ENCODE data around the gene TCOF1.

Gene TCOF1

GRCh38 chr5:150428106-150428876, 70.8 kb downstream of the TCOF1 start:
- no peak for DNase-seq (ENCODE audit: low read depth)

DNA sequence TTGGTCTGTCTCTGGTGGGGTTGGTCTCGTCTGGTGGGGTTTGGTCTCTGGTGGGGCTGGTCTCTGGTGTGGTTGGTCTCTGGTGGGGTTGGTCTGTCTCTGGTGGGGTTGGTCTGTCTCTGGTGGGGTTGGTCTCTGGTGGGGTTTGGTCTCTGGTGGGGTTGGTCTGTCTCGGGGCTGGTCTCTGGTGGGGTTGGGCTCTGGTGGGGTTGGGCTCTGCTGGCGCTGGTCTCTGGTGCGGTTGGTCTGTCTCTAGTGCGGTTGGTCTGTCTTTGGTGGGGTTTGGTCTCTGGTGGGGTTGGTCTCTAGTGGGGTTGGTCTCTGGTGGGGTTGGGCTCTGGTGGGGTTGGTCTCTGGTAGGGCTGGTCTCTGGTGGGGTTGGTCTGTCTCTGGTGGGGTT, 71.5 kb downstream of the TCOF1 start:
- DNase-seq (ENCODE audit: low read depth), result no peak

- DNase-seq (ENCODE audit: low read depth), result no peak
These were observed 71.9 kb downstream of the TCOF1 start for GRCh38 chr5:150429410-150429873.

GRCh38 chr5:150431048-150431447, 73.6 kb downstream of the TCOF1 start:
- no peak for DNase-seq (ENCODE audit: low read depth)

- no peak for DNase-seq (ENCODE audit: low read depth)
These were observed 74.1 kb downstream of the TCOF1 start for GRCh38 chr5:150431574-150431973.

DNA sequence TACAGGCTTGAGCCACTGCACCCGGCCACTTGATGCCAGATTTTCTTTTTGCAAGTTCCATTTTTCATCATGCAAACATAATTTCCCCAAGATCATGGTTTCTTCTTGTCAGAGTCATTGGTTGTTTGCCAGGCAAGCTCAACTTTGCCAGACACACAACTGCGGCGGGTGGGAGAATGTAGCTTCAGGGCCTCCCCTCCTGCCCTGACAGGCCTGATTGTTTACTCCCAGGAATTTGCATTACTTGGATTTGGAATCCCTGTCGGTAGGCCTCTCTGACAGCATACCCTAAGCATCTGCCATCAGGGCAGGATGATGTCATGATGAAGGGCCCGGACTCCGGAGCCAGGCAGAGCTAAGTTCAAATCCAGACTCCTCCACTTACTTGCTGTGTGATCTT, 77.0 kb downstream of the TCOF1 start:
- DNase-seq (ENCODE audit: low read depth), result no peak

DNA sequence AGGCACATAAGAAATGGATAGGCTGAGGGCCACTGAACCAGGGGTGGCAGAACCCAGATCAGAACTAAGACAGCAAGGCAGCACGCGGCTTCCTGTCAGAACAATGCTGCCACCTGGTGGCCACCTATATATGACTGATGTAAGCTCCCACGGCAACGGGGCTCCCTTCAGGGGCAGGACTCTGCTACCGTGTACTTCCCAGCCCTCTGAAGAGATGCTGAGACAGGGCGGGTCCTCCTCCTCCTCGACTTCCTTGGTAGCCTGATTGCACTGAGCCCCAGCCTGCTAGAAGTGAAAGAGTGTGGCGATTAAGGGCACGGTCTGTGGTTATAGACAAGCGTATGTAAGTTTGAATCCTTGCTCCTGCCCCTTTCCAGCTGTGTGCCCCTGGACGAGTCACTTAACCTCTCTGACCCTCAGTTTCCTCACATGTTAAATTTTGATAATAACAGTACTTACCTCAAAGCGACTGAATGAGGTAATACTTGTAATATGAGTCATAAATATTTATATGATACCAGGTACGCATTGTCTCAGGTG, 78.7 kb downstream of the TCOF1 start:
- DNase-seq (ENCODE audit: low read depth), result peak; percentile 88

GRCh38 chr5:150438873-150439546, 81.5 kb downstream of the TCOF1 start:
- no peak for DNase-seq (ENCODE audit: low read depth)

DNA sequence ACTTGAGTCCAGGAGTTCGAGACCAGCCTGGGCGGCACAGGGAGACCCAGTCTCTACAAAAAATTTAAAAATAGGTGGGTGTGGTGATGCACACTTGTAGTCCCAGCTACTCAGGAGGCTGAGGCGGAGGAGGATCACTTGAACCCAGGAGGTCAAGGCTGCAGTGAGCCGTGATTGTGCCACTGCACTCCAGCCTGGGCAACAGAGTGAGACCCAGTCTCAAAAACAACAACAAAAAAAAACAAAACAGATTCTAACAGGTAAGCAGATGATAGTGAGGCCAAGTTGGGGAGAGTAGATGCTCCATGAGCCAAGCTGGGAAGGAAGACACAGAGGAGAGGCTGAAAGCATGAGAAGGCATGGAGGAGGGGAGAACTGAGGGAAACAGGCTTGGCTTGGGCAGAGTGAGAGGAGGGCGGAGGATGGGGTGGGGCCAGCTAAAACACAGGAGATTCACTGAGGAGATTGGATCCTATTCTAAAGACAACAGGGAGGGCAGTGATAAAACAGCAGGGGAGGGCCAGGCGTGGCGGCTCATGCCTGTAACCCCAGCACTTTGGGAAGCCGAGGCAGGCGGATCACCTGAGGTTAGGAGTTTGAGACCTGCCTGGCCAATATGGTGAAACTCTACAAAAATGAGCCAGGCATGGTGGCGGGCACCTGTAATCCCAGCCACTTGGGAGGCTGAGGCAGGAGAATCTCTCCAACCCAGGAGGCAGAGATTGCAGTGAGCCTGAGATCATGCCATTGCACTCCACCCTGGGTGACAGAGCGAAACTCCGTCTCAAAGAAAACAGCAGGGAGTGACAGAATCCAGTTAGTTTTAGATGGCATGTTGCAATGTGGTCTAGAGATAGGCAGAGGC, 83.7 kb downstream of the TCOF1 start:
- DNase-seq (ENCODE audit: low read depth), result no peak

DNA sequence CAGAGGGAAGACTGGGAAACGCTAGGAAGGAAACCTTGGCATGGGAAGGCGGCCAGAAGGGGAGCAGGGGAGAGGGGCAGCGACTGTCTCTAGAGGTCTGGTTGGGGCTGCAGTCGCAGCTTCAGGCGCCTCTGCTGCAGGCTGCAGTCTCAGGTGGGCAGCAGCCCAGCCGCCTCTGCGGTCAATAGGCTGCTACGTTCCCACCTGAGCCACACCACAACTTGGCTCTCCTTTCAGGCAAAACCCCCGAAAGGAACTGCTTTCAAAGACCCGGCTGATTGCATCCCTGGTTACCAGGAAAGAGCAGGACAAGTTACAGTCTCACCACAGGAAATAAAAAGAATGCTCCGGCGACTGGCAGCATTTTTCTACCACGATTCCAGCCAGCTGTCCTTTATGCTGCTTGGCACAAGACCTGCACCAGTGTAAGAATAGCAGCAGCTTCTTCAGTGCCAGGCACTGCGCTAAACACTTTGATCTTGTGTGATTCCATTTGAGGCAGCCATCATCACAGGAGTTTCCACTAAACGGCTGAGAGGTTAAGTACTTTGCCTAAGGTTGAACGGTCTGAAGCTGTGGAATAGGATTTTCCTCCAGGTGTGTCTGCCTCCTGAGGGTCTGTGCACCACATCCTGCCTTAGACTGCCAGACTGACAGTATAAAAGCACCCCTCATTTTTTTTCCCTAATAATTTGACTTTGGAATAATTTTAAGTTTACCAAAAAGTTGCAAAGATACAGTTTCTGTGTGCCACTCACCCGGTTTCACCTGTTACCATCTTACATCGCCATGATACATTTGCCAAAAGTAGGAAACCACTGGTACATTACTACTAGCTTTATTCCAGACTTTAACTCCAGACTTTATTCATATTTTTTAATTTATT, 84.6 kb downstream of the TCOF1 start:
- DNase-seq (ENCODE audit: low read depth), result no peak

GRCh38 chr5:150442699-150443080, 85.2 kb downstream of the TCOF1 start:
- DNase-seq (ENCODE audit: low read depth), result no peak

- no peak for DNase-seq (ENCODE audit: low read depth)
These were observed 86.0 kb downstream of the TCOF1 start for GRCh38 chr5:150443242-150444075.

- no peak for DNase-seq (ENCODE audit: low read depth)
These were observed 87.3 kb downstream of the TCOF1 start for GRCh38 chr5:150444770-150445169.

DNA sequence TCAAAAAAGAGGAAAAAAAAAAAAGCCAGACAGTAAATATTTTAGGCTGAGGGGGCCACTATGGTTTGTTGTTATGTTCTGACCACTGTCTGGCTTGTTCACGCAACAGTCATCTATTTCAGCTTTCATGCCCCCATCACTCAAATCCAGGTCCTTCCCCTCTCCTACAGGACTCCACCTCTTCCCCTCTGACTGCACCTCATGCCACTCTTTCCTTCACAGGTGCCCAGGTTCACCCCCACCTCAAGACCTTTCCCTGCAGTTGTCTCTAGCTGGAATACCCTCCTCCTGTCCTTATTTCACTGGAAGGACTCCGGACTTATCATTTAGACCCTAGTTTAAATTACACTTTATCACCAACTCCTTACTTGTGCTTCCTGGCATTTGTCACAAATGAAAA, 88.6 kb downstream of the TCOF1 start:
- no peak for DNase-seq (ENCODE audit: low read depth)

- no peak for DNase-seq (ENCODE audit: low read depth)
These were observed 89.1 kb downstream of the TCOF1 start for GRCh38 chr5:150446583-150446982.

DNA sequence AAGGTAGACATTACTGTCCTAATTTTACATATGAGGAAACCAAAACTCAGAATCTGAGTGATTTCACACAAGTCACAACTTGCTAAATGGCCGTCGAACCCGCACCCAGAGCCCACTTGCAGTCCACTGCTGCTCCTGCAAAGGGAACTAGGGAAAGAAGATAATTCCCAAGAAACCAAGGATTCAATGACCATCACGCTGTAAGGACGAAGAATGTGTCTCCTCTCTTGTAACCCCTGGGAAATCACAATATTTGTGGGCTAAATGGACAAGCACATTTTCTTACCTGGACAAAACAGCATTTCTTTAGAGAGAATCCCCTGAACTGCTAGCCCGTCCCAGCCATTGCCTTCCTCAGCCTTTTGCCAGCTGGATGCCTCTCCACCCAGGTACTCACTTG, 89.7 kb downstream of the TCOF1 start:
- no peak for DNase-seq (ENCODE audit: low read depth)

DNA sequence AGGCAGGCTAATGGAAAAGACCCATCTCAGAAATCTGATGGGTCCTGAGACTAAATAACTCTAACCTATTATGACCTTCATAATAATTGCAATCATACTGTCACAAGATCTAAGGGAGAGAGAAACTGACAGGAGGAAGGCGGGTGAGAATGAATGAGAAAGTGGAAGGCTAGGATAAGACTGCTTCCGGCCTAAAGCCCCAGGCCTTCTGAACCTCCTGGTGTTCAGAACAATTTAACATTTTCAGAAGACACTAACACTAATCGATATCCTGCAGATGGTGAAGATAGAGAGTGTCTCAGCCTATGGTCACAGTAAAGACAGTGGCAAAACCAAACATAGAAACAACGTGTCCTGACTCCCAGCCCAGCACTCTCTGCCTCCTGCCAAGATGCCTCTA, 90.8 kb downstream of the TCOF1 start:
- DNase-seq (ENCODE audit: low read depth), result no peak

GRCh38 chr5:150448952-150449516, 91.5 kb downstream of the TCOF1 start:
- no peak for DNase-seq (ENCODE audit: low read depth)
